ENCODE results near the gene MYH8. TPM values are rescaled to one million over a fixed set of nuclear protein-coding genes. Genes with fewer than 3 reads are reported as not detected.

MYH8 gene
- total RNA-seq, 4 donors from 2014 or later, result not detected

GRCh38 chr17:10457952-10458351, 36.2 kb upstream of the MYH8 start:
- Histone ChIP-seq H3K36me3 (no peaks in the 10 kb centered on the region), H3K4me3 (no peak overlapping the region), H3K27ac (no peak overlapping the region), H3K4me1 (no peaks in the 10 kb centered on the region), H3K27me3 (no peaks in the 10 kb centered on the region), H3K9me3 (no peaks in the 10 kb centered on the region)
- TF ChIP-seq, protein P1, sequence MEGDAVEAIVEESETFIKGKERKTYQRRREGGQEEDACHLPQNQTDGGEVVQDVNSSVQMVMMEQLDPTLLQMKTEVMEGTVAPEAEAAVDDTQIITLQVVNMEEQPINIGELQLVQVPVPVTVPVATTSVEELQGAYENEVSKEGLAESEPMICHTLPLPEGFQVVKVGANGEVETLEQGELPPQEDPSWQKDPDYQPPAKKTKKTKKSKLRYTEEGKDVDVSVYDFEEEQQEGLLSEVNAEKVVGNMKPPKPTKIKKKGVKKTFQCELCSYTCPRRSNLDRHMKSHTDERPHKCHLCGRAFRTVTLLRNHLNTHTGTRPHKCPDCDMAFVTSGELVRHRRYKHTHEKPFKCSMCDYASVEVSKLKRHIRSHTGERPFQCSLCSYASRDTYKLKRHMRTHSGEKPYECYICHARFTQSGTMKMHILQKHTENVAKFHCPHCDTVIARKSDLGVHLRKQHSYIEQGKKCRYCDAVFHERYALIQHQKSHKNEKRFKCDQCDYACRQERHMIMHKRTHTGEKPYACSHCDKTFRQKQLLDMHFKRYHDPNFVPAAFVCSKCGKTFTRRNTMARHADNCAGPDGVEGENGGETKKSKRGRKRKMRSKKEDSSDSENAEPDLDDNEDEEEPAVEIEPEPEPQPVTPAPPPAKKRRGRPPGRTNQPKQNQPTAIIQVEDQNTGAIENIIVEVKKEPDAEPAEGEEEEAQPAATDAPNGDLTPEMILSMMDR (IDR thresholded peaks at IDR 0.05), result no peak
- TF ChIP-seq POLR2A (IDR thresholded peaks at IDR 0.05), result no peak
- no peak for DNase-seq

DNA sequence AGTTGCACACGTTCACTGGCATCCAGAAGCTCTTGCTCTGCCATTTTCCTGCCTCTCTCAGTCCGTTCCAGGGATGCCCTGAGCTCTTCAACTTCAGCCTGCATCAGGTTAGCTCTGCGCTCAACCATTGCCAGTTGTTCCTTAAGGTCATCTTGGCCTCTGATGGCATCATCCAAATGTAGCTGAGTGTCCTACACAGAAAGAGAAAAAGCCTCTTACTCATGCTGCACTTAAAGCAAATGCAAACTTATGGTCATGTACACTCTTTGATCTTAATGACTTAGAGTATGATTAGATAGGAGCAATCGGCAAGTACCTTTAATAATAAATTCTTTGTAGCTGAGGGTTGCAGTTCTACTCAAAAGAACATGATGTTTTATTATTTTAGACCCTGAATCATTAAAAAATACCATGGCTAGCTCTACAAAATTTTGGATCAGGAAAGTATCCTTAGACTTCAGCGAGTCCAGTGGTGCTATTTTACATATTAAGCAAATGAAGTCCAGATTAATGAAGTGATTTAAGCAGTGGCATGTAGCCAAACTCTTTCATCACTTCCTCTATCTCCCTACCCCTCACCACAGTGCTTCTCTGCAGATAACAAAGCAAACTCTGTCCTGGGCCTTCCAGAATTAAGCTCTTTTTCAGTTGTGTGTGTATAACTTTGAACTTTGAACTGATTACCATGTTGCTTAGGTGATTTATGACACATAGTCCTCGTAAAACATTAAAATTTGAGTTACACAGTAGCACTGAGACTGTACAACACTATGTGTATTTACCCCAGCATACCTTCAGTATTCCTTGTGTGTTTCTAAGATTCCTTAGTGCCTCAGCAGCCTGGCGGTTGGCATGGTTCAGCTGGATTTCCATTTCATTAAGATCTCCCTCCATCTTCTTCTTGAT, 25.5 kb upstream of the MYH8 start:
- no peak for DNase-seq
- Histone ChIP-seq H3K36me3 (no peaks in the 10 kb centered on the region), H3K27ac (peak overlapping the region in 1 of 4 donors; percentile 8), H3K9me3 (no peaks in the 10 kb centered on the region), H3K27me3 (no peaks in the 10 kb centered on the region), H3K4me1 (peaks cover 0 to 7% (median 0%) of the 10 kb centered on the region in 4 donors), H3K4me3 (no peak overlapping the region)
- TF ChIP-seq POLR2A (IDR thresholded peaks at IDR 0.05), result no peak
- TF ChIP-seq, protein P1 (IDR thresholded peaks at IDR 0.05), result no peak

- Histone ChIP-seq H3K9me3 (no peaks in the 10 kb centered on the region), H3K4me1 (no peaks in the 10 kb centered on the region), H3K4me3 (no peak overlapping the region), H3K36me3 (no peaks in the 10 kb centered on the region), H3K27me3 (no peaks in the 10 kb centered on the region), H3K27ac (no peak overlapping the region)
- no peak for TF ChIP-seq POLR2A (IDR thresholded peaks at IDR 0.05)
- TF ChIP-seq, protein P1 (IDR thresholded peaks at IDR 0.05), result no peak
- no peak for DNase-seq
These were observed 18.1 kb upstream of the MYH8 start for GRCh38 chr17:10439816-10440215.

GRCh38 chr17:10435096-10435495, 13.3 kb upstream of the MYH8 start:
- Histone ChIP-seq H3K4me3 (no peak overlapping the region), H3K4me1 (no peaks in the 10 kb centered on the region)
- TF ChIP-seq, protein P1 (IDR thresholded peaks at IDR 0.05), result no peak

GRCh38 chr17:10429421-10430045, 7.8 kb upstream of the MYH8 start:
- no peak overlapping the region for H3K27ac ChIP-seq
- TF ChIP-seq, protein P1 (IDR thresholded peaks at IDR 0.05), result no peak
- no peak for TF ChIP-seq POLR2A (IDR thresholded peaks at IDR 0.05)
- no peaks in the 10 kb centered on the region for H3K27me3 ChIP-seq
- H3K36me3 ChIP-seq, result no peaks in the 10 kb centered on the region
- no peaks in the 10 kb centered on the region for H3K4me1 ChIP-seq
- H3K4me3 ChIP-seq, result no peak overlapping the region
- no peaks in the 10 kb centered on the region for H3K9me3 ChIP-seq
- no peak for DNase-seq

More at GRCh38 chr17:10435096-10435495, 13.3 kb upstream of the MYH8 start:
- Histone ChIP-seq H3K27me3 (no peaks in the 10 kb centered on the region), H3K9me3 (no peaks in the 10 kb centered on the region), H3K36me3 (no peaks in the 10 kb centered on the region), H3K27ac (no peak overlapping the region)
- DNase-seq, result no peak

Data from Peyer's patch (tissue), 4 donors.